Keratinocyte (primary cell): ENCODE data around the gene TEX19.

Experiments used
- EZH2 ChIP-seq: IDR thresholded peaks from one replicate; pipeline ENCODE4 v1.6.1; 2012; ENCODE audit warnings: inconsistent platforms, mild to moderate bottlenecking, low read length, moderate library complexity
- TF ChIP-seq, protein P1 (sequence below), 3 experiments: IDR thresholded peaks in 1 of 3; conservative IDR thresholded peaks in 1 of 3; optimal IDR thresholded peaks in 1 of 3; 2 replicates in 2 of 3; 3 replicates in 1 of 3; pipeline versions ENCODE3 to v1.5.1; 2011; ENCODE audit warnings: low read length in 3 of 3, mild to moderate bottlenecking in 3 of 3, moderate library complexity in 2 of 3, control low read depth in 1 of 3, inconsistent platforms in 1 of 3; ENCODE audit not compliant: insufficient read depth in 2 of 3; ENCODE audit errors: extremely low read depth in 1 of 3

DNA sequence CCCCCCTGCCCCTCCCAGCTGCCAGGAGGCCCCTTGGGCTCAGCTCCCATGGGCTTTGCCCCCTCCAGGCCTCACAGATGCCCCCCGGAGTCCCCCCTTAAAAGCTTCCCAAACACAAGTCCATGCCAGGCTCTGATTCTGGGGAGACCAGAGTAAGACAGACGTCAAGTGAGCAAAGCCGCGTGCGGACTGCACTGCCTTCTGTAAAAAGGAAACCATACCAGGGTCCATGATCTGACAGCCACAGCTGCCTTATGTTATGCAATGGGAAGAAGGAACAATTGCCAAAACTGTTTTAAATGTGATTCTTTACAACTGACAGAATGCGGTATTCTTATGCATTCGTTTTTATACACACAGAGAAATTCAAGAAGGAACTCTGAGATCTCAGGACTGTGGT, 41.2 kb downstream of the TEX19 start:
- TF ChIP-seq, protein P1, sequence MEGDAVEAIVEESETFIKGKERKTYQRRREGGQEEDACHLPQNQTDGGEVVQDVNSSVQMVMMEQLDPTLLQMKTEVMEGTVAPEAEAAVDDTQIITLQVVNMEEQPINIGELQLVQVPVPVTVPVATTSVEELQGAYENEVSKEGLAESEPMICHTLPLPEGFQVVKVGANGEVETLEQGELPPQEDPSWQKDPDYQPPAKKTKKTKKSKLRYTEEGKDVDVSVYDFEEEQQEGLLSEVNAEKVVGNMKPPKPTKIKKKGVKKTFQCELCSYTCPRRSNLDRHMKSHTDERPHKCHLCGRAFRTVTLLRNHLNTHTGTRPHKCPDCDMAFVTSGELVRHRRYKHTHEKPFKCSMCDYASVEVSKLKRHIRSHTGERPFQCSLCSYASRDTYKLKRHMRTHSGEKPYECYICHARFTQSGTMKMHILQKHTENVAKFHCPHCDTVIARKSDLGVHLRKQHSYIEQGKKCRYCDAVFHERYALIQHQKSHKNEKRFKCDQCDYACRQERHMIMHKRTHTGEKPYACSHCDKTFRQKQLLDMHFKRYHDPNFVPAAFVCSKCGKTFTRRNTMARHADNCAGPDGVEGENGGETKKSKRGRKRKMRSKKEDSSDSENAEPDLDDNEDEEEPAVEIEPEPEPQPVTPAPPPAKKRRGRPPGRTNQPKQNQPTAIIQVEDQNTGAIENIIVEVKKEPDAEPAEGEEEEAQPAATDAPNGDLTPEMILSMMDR (optimal IDR thresholded peaks at IDR 0.05 in 1 of 3, IDR thresholded peaks at IDR 0.05 in 1 of 3, conservative IDR thresholded peaks at IDR 0.05 in 1 of 3; ENCODE audit: extremely low read depth in 1 of 3, insufficient read depth in 2 of 3, low read length in 3 of 3) = no peak
- TF ChIP-seq EZH2 = no peak
